Measurements from ENCODE around the gene RBM20.

Gene RBM20

DNA sequence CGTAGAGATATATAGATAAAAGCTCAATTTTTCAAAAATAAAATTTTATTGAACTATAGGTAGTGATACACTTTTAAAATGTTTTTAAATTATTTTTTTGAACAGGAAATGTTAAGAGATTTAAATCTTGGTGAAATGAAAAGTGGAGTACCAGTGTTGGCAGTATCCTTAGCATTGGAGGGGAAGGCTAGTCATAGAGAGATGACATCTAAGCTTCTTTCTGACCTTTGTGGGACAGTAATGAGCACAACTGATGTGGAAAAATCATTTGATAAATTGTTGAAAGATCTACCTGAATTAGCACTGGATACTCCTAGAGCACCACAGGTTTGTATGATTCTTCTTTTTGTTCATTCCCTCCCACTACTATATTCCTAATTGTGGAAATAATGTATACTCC, 243.4 kb downstream of the RBM20 start:
- DNase-seq (ENCODE audit: low read depth in 4 of 4, low spot score in 1 of 4): no peak
